GM18508 (cell line): ENCODE results near the gene JMJD8.
"Not testable (repeated sequence)": the region's sequence is repeated elsewhere in the genome, so short reads cannot be mapped to it uniquely, and the experiment has no call there.

Experiments
- ATAC-seq: cut with Tn5 transposase; IDR thresholded peaks from one replicate; pipeline ENCODE4 v1.9.1; 2021; ENCODE audit warnings: moderate number of reproducible peaks; ENCODE audit not compliant: insufficient read depth, unreplicated experiment

Gene JMJD8

DNA sequence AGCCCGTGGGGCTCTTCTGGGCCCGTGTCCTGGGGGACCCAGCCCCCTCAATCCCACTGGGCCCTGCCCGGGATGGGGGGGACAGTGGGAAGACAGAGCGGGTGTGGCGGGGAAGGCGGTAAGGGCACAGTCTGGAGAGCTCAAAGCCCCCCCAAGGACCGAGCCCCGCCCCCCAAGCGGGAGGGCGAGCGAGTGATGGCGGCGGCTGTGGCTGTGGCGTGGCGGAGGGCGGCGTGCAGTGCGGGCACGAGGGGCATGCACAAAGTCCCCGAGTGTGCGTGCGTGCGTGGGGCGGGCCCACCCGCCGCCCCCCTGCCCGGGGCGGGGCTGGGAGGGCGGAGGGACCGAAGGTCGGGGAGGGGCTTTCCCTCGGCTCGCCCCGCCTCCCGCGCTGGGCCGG lies 9.6 kb upstream of the JMJD8 start:
- no peak for ATAC-seq

GRCh38 chr16:693364-693763 lies 9.2 kb upstream of the JMJD8 start:
- ATAC-seq, result no peak

DNA sequence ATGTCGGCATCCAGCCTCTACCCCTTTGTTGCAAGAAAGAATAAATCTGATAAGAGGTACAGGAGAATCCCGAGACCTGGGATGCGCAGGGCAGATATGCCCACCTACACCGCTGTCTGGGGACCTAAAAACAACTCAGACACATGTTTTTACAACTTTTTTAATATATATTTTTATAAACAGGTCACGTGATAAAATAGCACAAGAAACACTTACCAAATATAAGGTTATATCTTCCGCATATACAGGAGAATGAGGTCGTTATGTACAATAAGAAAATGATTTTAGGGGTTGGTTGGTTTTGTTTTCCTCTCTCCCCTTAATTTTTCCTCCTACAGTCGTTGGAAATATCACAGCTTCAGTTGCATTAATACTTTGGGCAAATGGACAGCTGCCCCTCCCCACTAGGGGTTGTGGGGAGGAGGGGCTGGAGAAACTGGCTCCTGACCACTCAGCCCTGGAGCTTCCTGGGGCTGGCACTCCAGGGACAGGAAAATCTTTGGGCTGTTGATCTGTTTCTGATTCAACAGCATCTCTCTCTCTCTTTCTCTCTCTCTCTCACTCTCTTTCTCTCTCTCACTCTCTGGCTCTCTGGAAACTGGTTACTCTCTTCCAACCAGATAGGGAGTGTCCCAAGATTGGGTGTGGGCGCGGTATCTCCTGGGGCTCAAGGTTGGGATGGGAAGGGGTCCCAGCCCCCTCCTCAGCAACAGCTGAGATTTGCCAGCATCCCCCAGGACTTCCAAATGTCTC lies 8.4 kb upstream of the JMJD8 start:
- no peak for ATAC-seq

- ATAC-seq, result not testable (repeated sequence)
Observed at GRCh38 chr16:691242-691641, 7.1 kb upstream of the JMJD8 start.

DNA sequence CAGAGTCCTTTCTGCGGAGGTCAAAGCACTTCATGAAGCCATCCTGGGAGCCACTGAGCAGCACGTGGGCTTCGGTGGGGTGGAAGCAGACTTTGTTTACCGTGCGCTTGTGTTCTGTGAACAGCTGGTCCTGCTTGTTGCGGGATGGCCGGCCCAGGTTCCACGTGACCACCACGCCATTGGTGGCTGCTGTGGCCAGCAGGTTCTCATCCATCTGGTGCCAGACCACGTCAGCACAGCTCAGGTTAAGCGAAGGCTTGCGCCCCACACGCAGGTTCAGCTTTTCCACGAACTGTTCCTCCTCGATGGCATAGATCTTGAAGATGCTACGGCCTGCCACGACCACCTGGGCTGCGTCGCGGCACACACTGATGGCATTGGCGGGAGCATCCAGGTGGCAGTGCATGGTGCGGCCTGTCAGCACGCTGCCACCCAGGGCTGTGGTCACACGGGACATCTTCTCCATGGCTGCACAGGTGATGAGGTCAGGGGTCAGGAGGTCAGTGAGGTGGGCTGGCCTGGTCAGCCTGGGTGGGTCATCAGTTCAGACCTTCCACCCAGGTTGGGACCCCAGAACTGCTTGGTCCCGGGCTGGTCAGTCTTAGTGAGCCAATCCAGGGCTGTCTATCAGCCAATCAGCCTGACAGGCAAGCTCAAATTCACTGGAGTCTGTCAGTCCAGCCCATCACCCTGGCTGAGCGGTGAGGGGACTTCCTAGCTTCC lies 5.2 kb upstream of the JMJD8 start:
- ATAC-seq, result no peak

GRCh38 chr16:687499-687898 lies 3.4 kb upstream of the JMJD8 start:
- no peak for ATAC-seq

- no peak for ATAC-seq
Observed at GRCh38 chr16:686459-687260, 2.5 kb upstream of the JMJD8 start.

GRCh38 chr16:685967-686366 lies 1.8 kb upstream of the JMJD8 start:
- ATAC-seq, result no peak

- ATAC-seq, result no peak
Observed at GRCh38 chr16:684961-685696, 995 bp upstream of the JMJD8 start.

- no peak for ATAC-seq
Observed at GRCh38 chr16:683396-684070, 601 bp downstream of the JMJD8 start.

DNA sequence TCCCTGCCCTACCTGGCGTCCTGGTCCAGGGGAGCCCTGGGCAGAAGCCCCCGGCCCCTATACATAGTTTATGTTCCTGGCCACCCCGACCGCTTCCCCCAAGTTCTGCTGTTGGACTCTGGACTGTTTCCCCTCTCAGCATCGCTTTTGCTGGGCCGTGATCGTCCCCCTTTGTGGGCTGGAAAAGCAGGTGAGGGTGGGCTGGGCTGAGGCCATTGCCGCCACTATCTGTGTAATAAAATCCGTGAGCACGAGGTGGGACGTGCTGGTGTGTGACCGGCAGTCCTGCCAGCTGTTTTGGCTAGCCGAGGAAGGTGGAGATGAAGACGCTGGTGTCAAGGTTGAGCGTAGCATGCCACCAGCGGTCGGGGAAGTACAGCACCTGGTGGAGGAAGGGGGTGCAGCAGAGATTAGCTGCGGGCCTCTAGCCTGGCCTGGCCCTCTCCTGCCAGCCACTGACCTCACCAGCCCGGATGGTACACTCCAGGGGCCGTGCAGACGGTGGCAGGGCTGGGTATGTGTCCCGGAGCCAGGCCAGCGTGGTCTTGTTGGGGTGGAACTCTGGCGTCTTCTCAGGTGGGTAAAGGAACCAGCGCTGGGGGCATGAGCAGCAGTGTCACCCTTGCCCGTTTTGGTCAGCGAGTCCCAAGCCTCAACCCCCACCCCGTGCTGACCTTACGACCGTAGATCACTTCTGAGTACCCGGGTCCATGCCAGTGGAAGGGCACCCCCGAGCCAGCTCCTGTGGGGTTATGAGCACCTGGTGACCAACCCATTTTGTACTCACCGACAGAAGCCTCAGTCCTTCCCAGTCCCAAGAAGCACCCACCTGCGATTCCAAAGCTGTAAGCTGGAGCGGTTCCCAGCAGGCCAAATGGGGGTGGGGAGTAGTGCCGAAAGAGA lies 1.4 kb downstream of the JMJD8 start:
- no peak for ATAC-seq

GRCh38 chr16:681746-682427 lies 2.2 kb downstream of the JMJD8 start:
- no peak for ATAC-seq

- ATAC-seq, result no peak
Observed at GRCh38 chr16:680967-681745, 3.0 kb downstream of the JMJD8 start.

DNA sequence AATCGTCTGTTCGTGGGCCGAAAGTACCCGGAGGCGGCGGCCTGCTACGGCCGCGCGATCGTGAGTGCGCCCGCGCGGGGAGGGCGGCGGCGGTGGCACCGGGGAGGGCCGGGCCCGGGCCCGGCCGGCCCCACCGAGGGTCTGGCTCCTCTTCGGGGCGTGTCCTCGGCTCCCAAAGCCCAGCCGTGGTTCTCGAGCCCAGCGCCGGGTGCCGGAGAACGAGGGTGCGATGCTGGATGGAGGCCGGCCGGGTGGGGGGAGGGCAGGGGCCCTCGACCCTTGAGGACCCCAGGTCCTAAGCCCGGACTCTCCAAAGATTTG lies 3.5 kb downstream of the JMJD8 start:
- ATAC-seq, result no peak

DNA sequence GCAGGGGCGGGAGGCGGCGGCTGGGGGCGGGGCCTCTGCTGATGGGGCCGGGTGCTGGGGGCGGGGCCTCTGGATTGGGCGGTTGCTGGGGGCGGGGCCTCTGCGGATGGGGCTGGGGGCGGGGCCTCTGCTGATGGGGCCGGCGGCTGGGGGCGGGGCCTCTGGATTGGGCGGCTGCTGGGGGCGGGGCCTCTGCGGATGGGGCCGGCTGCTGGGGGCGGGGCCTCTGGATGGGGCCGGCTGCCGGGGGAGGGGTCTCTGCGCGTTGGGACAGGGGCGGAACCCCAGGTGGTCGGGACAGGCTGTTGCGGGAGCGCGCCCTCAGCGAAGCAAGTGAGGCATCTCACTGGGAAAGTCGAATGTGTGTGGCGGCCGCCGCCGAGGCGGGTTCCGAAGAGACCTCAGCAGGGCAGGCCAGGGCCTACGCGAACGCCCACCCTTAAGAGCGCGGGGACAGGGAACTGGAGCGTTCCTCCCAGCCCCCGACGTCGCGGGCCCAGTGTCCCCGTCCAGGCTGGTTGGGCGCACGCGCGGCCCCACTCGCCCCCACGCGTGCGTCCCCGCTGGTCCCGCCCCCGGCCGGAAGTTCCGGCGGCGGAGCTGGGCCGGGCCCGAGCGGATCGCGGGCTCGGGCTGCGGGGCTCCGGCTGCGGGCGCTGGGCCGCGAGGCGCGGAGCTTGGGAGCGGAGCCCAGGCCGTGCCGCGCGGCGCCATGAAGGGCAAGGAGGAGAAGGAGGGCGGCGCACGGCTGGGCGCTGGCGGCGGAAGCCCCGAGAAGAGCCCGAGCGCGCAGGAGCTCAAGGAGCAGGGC lies 4.1 kb downstream of the JMJD8 start, which contains the start of gene STUB1:
Gene STUB1, plus strand, starts transcription at position 597 of the 811 bp plus-strand sequence. Its CDS starts 116 bp downstream, at position 713.
- no peak for ATAC-seq

DNA sequence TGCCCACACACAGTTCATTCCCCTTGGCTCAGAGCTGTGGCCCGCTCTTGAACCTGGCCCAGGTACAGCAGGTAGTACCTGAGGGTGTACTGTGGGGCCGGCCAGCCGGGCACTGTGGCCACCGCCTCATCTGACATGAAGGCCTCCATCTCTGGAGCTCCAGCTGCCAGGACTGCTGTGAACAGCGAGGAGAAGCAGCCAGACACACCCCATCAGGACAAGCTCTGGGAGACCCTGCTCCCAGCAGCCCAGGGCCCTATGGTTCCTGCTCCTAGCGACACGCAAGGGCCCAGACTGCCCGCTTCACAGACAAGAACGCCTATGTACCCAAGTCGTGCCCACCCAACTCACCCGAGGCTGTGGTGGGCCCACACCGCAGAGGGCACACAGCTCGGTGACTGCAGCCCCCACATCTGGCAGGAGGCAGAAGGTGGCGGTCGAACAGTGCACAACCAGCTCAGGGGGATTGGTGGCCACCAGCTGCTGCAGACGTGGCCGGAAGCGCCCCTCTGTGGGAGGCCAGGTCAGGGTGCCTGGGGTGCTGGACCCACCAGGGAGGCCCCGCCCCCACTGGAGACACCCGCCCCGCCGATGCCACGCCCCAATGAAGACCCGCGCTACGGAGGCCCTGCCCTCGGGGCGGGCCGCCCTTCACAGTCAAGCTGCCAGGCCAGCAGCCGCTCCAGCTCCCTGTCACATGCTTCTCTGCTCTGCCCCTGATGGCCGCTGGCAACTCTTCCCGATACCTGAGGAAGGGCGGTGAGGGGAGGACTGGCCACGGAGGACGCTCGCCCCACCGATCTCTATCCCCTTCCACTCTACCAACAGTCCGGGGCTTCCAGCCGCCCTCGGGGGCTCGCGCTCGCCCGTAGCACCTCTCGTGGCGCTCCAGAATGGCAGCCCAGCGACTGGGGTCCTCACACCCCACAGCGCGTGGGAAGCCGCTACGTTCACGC lies 5.0 kb downstream of the JMJD8 start:
- no peak for ATAC-seq
